Measurements from ENCODE around the gene C17orf67.

- TF ChIP-seq FOS (IDR thresholded peaks at IDR 0.05; ENCODE audit: extremely low read depth, insufficient read length) (no peak), TRIM25 (IDR thresholded peaks at IDR 0.05; ENCODE audit: borderline replicate concordance) (no peak), USF1 (CRISPR knock-in tag; IDR thresholded peaks at IDR 0.05) (no peak), MLLT1 (IDR thresholded peaks at IDR 0.05) (no peak), CTCF (IDR thresholded peaks at IDR 0.05 in 2 of 3, conservative IDR thresholded peaks at IDR 0.05 in 1 of 3; ENCODE audit: insufficient read depth in 2 of 3, low read depth in 1 of 3, low read length in 3 of 3) (no peak), PRDM10 (IDR thresholded peaks at IDR 0.05; ENCODE audit: partially characterized antibody) (no peak), ZNF639 (CRISPR knock-in tag; conservative IDR thresholded peaks at IDR 0.05 in 1 of 2, IDR thresholded peaks at IDR 0.05 in 1 of 2) (no peak), NFIC (IDR thresholded peaks at IDR 0.05) (no peak), USF2 (CRISPR knock-in tag; IDR thresholded peaks at IDR 0.05) (no peak), HSF4 (CRISPR knock-in tag; IDR thresholded peaks at IDR 0.05; ENCODE audit: borderline replicate concordance) (no peak), CREB1 (IDR thresholded peaks at IDR 0.05) (no peak), CREB1 (CRISPR knock-in tag; IDR thresholded peaks at IDR 0.05) (no peak), ZBTB11 (CRISPR knock-in tag; IDR thresholded peaks at IDR 0.05) (no peak), TEAD1 (CRISPR knock-in tag; IDR thresholded peaks at IDR 0.05) (no peak)
Observed at GRCh38 chr17:56851008-56851407, 17.3 kb upstream of the C17orf67 start.

All from K562 (cell line).